ENCODE measurements around the gene TCEAL1.
"Not testable (repeated sequence)": the region's sequence is repeated elsewhere in the genome, so short reads cannot be mapped to it uniquely, and the experiment has no call there.

TCEAL1 gene

GRCh38 chrX:103651151-103651773, 22.5 kb downstream of the TCEAL1 start:
- no peak overlapping the region for H3K27ac ChIP-seq (ENCODE audit: low read depth, low read length, poor library complexity, severe bottlenecking)

DNA sequence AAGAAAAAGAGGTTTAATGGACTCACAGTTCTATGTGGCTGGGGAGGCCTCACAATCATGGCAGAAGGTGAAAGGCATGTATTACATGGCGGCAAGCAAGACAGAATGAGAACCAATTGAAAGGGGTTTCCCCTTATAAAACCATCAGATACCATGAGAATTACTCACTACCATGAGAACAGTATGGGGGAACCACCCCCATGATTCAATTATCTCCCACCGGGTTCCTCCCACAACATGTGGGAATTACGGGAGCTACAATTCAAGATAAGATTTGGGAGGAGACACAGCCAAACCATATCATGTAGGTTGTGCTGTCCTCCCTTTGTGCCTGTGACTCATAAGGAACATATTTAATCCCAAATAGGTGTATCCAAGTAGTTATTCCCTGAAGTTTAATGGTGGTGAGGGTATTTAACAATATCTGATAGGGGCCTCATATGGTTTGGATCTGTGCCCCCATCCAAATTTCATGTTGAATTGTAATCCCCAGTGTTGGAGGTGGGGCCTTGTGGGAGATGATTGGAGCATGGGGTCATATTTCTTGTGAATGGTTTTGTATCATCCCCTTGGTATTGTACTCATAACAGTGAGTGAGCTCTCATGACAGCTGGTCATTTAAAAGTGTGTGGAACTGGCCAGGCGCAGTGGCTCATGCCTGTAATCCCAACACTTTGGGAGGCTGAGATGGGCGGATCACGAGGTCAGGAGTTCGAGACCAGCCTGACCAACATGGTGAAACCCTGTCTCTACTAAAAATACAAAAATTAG, 26.6 kb downstream of the TCEAL1 start:
- not testable (repeated sequence) for H3K27me3 ChIP-seq (ENCODE audit: insufficient read depth, low read length); H3K27ac ChIP-seq (ENCODE audit: low read depth, low read length, poor library complexity, severe bottlenecking); H2AFZ ChIP-seq (ENCODE audit: low read length); H3K4me1 ChIP-seq (ENCODE audit: insufficient read depth, low read length, severe bottlenecking); H3K79me2 ChIP-seq (ENCODE audit: insufficient read depth, low read length); H3K4me2 ChIP-seq (ENCODE audit: low read length); H3K4me3 ChIP-seq (ENCODE audit: low read depth, low read length, poor library complexity, severe bottlenecking); H3K9me3 ChIP-seq (ENCODE audit: low read length); H4K20me1 ChIP-seq (ENCODE audit: insufficient read depth, low read length); H3K9ac ChIP-seq (ENCODE audit: low read length); H3K9me2 ChIP-seq (ENCODE audit: low read depth, low read length); H3F3A ChIP-seq (ENCODE audit: insufficient read depth, low read length); H3K36me3 ChIP-seq (ENCODE audit: insufficient read depth, low read length)

More at GRCh38 chrX:103651151-103651773, 22.5 kb downstream of the TCEAL1 start:
- Histone ChIP-seq H3K36me3 (ENCODE audit: insufficient read depth, low read length) (no peaks in the 10 kb centered on the region), H3F3A (ENCODE audit: insufficient read depth, low read length) (no peaks in the 10 kb centered on the region), H2AFZ (ENCODE audit: low read length) (no peak overlapping the region), H3K9me2 (ENCODE audit: low read depth, low read length) (no peaks in the 10 kb centered on the region), H3K4me1 (ENCODE audit: insufficient read depth, low read length, severe bottlenecking) (no peaks in the 10 kb centered on the region), H3K27me3 (ENCODE audit: insufficient read depth, low read length) (no peaks in the 10 kb centered on the region), H3K79me2 (ENCODE audit: insufficient read depth, low read length) (no peaks in the 10 kb centered on the region), H3K9ac (ENCODE audit: low read length) (no peak overlapping the region), H4K20me1 (ENCODE audit: insufficient read depth, low read length) (no peaks in the 10 kb centered on the region), H3K9me3 (ENCODE audit: low read length) (no peaks in the 10 kb centered on the region), H3K4me3 (ENCODE audit: low read depth, low read length, poor library complexity, severe bottlenecking) (no peak overlapping the region), H3K4me2 (ENCODE audit: low read length) (no peak overlapping the region)
- TF ChIP-seq EZH2 (IDR thresholded peaks at IDR 0.05; ENCODE audit: borderline replicate concordance, low read length), result no peak
- TF ChIP-seq, protein P1, sequence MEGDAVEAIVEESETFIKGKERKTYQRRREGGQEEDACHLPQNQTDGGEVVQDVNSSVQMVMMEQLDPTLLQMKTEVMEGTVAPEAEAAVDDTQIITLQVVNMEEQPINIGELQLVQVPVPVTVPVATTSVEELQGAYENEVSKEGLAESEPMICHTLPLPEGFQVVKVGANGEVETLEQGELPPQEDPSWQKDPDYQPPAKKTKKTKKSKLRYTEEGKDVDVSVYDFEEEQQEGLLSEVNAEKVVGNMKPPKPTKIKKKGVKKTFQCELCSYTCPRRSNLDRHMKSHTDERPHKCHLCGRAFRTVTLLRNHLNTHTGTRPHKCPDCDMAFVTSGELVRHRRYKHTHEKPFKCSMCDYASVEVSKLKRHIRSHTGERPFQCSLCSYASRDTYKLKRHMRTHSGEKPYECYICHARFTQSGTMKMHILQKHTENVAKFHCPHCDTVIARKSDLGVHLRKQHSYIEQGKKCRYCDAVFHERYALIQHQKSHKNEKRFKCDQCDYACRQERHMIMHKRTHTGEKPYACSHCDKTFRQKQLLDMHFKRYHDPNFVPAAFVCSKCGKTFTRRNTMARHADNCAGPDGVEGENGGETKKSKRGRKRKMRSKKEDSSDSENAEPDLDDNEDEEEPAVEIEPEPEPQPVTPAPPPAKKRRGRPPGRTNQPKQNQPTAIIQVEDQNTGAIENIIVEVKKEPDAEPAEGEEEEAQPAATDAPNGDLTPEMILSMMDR (IDR thresholded peaks at IDR 0.05; ENCODE audit: low read length), result no peak

DNA sequence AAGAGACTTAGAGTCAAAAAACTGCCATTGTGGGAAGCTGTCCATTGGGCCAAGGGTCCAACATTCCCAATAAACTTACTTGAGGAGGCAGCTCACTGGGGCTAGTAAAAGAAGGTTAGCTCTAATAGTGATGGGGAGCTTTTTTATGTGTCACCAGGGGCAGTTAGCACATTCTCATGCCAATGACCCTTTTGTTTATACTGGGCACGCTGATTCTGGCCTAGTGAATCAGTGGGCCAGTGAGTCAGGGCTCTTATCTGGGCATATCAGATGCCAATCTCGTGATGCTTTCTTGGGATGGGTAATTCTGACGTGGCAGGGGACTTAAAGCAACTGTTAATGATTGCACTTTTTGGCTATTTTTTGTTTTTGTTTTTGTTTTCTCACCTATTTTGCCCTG, 27.8 kb downstream of the TCEAL1 start:
- no peak for TF ChIP-seq EZH2 (IDR thresholded peaks at IDR 0.05; ENCODE audit: borderline replicate concordance, low read length)
- TF ChIP-seq, protein P1 (IDR thresholded peaks at IDR 0.05; ENCODE audit: low read length), result no peak
- Histone ChIP-seq H3K27ac (ENCODE audit: low read depth, low read length, poor library complexity, severe bottlenecking) (no peak overlapping the region), H3K27me3 (ENCODE audit: insufficient read depth, low read length) (no peaks in the 10 kb centered on the region), H3K79me2 (ENCODE audit: insufficient read depth, low read length) (no peaks in the 10 kb centered on the region), H3K9ac (ENCODE audit: low read length) (no peak overlapping the region), H4K20me1 (ENCODE audit: insufficient read depth, low read length) (no peaks in the 10 kb centered on the region), H2AFZ (ENCODE audit: low read length) (no peak overlapping the region), H3F3A (ENCODE audit: insufficient read depth, low read length) (no peaks in the 10 kb centered on the region), H3K4me1 (ENCODE audit: insufficient read depth, low read length, severe bottlenecking) (no peaks in the 10 kb centered on the region), H3K4me3 (ENCODE audit: low read depth, low read length, poor library complexity, severe bottlenecking) (no peak overlapping the region), H3K4me2 (ENCODE audit: low read length) (no peak overlapping the region), H3K9me2 (ENCODE audit: low read depth, low read length) (no peaks in the 10 kb centered on the region), H3K36me3 (ENCODE audit: insufficient read depth, low read length) (no peaks in the 10 kb centered on the region), H3K9me3 (ENCODE audit: low read length) (no peaks in the 10 kb centered on the region)

DNA sequence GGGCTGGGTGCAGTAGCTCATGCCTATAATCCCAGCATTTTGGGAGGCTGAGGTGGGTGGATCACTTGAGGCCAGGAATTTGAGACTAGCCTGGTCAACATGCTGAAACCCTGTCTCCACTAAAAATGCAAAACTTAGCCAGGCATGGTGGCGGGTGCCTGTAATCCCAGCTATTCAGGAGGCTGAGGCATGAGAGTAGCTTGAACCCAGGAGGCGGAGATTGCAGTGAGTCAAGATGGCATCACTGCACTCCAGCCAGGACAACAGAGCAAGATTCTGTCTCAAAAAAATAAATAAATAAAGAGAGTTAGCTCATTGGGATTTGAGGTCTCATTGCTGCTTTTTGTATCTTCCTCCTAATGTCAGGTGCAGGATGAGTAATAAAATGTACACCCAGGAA, 28.3 kb downstream of the TCEAL1 start:
- H3K4me2 ChIP-seq (ENCODE audit: low read length); H3K36me3 ChIP-seq (ENCODE audit: insufficient read depth, low read length); H3K4me1 ChIP-seq (ENCODE audit: insufficient read depth, low read length, severe bottlenecking); H3K4me3 ChIP-seq (ENCODE audit: low read depth, low read length, poor library complexity, severe bottlenecking); H3K9me3 ChIP-seq (ENCODE audit: low read length); H3F3A ChIP-seq (ENCODE audit: insufficient read depth, low read length); H3K9me2 ChIP-seq (ENCODE audit: low read depth, low read length); H3K27me3 ChIP-seq (ENCODE audit: insufficient read depth, low read length); H3K27ac ChIP-seq (ENCODE audit: low read depth, low read length, poor library complexity, severe bottlenecking); H4K20me1 ChIP-seq (ENCODE audit: insufficient read depth, low read length); H2AFZ ChIP-seq (ENCODE audit: low read length); H3K9ac ChIP-seq (ENCODE audit: low read length); H3K79me2 ChIP-seq (ENCODE audit: insufficient read depth, low read length): not testable (repeated sequence)

All from OCI-LY1 (cell line).